ENCODE data around the gene AADAT.
"Not testable (repeated sequence)": the region's sequence is repeated elsewhere in the genome, so short reads cannot be mapped to it uniquely, and the experiment has no call there.

The AADAT gene

DNA sequence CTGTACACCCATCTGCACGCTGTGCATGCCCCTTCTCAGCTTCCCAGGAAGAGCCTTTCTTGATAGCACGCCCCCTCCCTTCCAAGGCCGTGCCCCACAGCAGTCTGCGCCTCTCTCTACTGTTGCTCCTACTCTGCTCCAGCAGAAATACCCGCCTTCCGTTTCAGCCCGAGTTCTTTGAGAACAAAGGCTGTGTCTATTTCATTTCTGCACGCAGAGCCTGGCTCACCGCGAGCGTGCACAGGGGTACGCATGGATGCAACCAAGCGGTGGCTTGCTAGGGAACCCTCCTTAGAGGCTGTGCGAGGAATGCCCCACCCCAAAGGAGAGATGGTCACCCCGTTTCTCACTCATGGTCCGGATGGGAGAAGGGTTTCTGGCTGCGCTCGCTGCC, 485 bp downstream of the AADAT start:
- no peak for DNase-seq

DNA sequence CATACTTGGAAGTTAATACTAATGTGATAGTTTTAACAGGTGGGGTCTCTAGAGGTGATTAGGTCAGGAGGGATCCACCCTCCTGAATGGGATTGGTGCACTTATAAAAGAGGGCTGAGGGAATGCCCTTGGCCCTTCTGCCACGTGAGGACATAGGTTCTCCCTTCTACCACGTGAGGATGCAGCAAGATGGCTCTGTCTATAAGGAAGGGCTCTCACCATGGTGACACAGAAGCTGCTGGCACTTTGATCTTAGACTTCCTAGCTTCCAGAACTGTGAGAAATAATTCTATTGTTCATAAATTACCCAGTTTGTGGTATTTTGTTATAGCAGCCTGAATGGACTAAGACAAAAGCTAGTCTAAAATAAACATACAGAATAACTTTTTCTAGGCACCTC, 1.0 kb downstream of the AADAT start:
- DNase-seq = no peak

DNA sequence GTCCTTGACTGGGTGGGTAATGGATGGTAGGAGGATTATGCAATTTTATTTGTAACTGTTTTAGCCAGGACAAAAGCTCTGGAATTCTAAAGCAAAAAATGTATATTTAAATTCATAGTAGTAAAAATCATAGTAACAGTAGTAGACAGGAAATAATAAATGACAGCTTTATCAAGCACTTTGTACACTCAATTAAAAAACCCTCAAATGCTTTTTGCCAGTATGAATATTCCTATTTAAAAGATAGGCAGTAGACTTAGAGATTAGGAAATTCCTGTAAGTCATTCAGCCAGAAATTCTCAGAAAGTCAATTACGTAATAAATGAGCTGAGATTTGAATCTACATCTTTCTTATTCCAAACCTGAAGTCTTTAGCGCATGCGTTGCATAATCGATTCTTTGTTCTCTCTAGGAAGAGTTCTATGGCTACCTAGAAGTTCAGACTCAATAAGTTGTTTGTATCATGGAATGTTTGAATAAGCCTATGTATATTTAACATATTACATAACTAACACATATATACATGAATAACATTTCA, 2.5 kb downstream of the AADAT start:
- DNase-seq = no peak

DNA sequence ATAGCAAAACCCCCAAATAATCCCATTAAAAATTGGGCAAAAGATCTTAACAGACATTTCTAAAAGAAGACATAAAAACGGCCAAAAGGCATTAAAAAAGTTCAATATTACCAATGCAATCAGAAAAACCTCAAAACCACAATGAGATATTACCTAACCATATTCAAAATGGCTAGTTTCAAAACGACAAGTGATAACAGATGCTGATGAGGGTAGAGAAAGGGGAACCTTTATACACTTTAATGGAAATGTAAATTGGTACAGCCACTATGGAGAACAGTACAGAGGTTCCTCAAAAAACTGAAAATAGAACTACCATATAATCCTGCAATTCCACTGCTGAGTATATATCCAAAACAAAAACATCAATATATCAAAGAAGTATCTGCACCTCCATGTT, 6.2 kb downstream of the AADAT start:
- no peak for DNase-seq

DNA sequence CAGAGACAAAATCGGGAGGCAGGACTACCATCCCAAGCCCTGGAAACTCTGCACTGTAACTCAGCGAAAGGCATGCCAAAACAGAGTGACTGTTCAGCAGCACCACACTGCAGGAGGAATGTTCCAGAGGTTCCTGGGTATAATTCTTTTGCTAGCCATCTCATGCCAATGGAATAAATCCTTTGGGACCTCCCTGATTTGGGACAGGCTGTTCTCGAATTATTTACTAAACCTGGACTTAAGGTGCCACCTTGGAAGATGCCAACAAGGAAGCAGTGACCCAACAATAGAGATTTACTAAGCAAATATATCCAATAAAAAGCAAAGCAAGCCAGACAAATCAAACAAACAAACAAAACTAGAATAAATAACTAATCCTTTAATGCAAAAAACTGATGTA, 9.3 kb downstream of the AADAT start:
- no peak for DNase-seq

DNA sequence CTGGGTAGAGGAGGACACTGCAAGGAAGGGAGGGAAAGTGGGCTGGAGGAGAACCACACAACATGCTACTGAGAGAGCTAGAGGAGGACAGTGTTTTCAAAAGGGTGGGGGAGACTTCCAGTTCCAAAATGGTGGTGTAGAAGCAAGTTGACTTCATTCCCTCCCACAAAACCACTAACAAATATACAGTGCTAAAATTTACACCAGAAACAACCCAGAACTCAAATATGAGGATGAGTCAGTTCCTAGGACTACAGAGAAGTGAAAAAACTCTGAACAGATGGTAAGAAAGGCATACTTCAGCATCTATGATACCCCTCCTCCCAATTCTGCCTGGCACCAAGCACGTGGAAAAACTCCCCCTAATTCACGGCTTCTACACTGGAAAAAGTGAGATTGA, 9.8 kb downstream of the AADAT start:
- no peak for DNase-seq

DNA sequence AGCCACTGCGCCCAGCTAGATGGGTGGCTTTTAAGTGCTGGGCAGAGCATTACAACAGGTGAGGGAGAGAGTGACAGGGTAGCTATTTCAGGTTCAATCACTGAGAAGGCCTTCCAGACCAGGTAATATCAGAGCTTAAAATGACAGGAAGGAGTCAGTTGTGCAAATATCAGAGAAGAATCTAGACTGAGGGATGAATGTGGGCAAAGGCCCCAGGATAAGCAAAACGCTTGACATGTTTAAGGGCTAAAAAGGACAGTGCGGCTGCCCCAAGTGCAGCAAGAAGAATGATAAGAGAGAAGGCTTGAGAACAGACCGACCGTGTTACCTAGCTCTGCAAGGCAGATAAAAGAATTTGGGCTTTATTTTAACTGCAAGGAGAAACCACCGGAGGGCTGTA, 18.6 kb downstream of the AADAT start:
- no peak for DNase-seq

DNA sequence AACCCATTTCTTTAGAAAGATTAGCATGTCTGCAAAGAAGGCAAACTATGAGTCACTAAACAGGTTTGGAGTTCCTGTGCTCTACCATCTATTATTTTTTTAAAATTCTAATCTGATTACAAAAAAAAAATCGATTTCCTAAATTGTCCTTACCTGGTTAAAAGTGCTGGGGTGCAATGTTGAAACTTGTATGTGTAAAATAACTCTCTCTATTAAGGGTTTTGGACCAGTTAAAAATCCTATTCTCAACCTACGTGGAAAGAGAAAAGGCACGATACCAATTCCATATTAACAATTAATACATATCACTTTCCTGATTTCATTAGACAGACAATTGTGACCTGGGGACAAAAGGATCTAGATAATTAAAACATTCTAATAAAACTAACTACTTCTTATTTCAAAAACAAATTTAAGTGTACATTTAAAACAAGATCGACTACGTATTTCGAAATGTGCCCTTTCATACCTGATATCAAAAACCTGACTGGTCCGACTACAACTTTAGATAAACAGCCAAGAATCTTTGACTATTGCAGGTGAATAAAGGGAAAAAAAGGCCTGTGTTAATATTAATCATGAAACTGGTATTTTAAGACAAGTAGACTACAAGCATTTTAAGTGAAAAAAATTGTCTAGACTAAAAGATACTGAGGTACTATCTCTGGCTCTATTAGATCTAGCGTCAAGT, 21.2 kb downstream of the AADAT start:
- no peak for DNase-seq

DNA sequence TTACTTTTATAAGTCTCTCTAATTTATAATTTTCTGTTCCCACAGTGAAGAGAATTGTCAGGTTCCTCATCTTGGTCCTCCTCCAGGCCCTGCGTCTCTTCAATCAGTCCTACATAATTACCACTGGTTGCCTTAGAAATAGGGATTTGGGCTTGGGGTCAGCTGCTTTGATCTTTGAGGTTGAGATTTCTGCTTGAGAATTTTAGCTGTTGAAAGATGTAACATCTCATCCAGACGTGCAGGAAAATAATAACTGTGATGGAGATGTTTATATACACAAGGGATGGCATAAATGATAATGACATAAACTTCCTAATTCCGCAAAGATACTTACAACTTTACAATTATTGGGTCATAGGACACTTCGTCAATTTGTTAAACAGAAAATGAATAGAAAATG, 30.3 kb downstream of the AADAT start:
- no peak for DNase-seq

DNA sequence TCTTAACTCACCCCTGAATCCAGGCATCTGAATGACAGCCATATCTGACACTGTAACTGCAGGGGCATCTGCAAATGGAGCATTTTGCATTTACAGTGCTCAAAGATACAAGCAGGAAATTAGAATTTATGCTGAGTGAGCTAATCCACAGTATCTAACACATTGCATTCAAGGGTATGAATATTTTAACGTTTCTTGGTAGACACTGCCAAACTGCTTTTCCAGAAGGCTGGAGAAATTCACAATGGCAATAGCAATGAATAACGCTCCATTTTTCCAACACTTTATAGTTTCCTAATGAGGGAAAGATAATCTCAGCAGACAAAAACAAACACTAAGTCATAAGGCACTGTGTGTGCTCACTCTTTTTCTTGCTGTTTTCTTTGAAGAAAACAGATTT, 30.9 kb downstream of the AADAT start:
- no peak for DNase-seq

DNA sequence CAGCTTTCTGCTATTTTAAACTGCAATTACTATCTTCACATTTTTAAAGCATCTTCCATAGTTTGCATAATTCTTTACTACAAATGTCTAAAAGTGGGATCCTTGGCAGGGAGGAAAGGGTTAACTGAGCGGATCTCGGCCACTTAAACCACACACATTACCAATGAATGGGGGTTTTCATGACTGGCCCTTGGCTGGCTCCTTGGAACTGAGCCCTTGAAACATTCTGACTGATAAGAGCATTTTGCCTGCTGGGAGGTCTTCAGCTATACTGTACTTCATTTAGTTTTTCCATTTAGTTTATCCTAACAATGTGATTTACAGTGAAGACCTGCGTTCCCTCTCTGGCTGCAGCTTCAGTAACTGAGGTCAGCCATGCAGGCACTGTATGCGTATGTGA, 31.9 kb downstream of the AADAT start:
- no peak for DNase-seq

DNA sequence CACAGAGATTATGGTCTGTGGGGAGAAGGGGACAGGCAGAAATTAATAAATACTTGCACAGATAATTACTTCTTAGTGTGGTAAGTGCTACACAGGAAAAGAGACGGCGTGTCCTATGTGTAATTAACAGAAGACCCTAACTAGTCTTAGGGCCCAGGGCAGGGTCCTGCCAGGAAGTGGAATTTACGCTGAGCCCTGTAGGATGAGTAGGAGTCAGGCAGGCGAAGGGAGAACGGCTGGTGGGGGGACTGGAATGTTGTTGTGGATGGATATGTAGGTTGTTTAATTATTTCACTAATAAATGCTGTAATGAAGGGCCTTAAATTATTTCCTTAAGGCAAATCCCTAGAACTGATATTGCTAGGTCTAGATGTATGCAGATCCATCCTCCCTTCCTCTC, 36.8 kb downstream of the AADAT start:
- no peak for DNase-seq

DNA sequence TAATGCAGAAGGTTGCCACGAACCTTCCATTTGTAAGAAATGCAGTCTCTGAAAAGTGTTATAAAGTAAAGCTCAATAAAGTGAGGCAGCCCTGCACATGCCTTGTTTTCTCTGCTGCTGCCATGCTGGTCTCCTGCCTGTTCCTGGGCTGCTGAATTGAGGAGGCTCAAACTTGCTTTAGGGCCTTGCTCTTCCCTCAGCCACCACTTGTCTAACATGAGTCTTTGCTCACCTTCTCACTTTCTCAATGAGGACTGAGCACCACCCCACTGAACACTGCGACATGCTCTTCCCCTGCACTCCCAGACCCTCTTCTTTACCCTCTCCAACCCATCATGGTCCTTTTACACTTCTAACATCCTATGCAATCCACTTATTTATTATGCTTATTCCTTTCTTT, 38.4 kb downstream of the AADAT start:
- DNase-seq = no peak

DNA sequence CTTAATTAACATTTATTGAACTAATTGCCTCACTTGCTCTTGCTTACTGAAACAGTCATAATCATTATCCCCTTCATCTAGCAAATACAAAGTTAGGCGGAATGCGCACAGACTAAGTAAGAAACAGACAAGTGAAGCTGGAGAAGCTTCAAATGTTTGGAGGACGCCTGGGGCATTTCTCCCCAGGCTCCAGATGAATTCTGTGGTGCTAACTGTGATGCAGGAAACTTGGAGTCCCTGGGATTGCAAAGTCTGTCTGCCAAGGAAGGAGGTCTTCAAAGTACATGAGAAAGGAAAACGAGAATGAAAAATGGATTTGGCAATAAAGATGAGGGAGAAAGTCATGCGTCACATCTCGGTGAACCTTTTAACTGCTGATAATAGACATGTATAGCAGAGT, 40.0 kb downstream of the AADAT start:
- DNase-seq = no peak

DNA sequence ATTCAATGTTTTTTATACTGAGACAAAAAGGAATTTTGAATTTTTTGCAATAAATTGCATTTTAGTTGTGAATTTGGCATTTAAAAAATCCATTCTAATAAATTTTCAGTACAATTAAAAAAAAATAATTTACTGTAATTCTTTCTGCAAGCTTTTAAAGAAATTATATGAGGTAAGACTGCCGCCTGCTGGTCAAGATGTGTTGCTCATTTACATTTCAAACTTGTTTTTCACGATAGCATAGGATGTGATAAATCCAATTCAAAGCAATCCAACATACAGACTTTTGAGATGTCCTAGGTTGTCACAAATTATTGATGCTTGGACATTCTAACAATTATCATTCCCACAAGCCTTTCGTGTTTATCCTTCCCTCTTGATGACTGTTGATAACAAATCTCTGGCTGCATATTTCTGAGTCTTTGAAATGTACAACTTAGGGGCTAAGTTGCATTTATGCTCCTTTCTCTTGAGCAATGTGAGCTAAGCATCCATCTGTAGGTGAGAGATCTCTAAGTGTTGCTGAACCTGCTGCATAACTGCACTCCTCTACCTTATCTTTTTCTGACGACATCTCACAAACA, 41.9 kb downstream of the AADAT start:
- DNase-seq = peak; percentile 54

DNA sequence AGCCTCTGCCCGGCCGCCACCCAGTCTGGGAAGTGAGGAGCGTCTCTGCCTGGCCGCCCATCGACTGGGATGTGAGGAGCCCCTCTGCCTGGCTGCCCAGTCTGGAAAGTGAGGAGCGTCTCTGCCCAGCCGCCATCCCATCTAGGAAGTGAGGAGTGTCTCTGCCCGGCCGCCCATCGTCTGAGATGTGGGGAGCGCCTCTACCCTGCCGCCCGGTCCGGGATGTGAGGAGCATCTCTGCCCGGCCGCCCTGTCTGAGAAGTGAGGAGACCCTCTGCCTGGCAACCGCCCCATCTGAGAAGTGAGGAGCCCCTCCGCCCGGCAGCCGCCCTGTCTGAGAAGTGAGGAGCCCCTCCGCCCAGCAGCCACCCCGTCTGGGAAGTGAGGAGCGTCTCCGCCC, 43.6 kb downstream of the AADAT start:
- not testable (repeated sequence) for DNase-seq

DNA sequence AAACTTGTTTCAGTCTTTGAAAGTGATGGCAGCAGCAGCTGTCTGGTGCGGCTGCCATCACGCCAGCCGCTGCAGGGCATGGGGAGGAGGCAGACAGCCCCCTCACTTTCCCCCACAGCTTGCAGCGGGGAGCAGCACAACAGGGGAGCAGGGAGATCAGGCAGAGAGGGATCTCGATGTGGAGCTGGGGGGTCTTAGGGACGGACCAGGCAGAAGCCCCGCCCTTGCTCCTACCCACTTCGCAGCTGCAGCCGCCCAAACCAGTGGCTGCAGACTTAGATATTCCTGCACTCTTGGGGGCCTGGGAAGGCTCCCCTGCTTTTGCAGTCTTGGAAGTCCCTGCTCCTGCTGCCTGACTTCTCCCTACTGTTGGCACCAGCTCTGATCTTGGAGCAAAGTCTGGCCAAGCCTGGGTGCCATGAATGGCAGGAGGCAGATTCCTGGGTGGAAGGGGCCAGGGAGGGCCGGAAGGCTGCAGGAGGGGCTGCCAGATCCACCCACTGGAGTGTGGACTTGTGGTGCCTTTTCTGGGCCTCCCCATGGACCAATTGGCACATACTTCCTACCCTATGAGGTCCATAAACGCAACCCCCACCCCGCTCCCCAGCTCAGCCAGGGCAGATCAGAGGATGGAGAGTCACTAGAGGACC, 49.6 kb downstream of the AADAT start:
- no peak for DNase-seq

DNA sequence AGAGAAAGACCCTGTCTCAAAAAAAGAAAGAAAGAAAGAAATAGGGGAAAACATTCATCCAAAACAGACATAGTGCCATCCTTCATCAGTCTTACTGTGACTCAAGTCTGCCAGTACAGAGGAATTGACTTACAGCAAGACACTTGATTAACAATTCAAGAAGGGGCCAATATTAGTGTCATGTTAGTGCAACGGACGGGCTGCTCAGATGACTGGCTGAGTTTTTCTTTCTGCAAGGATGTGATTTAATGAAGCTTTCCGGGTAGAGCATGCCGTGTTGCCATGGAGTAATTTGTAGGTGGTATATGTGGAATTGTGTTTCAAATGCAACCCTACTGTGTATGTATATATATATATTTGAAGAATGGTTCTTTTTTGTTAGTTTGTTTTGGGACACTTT, 51.0 kb downstream of the AADAT start:
- no peak for DNase-seq

DNA sequence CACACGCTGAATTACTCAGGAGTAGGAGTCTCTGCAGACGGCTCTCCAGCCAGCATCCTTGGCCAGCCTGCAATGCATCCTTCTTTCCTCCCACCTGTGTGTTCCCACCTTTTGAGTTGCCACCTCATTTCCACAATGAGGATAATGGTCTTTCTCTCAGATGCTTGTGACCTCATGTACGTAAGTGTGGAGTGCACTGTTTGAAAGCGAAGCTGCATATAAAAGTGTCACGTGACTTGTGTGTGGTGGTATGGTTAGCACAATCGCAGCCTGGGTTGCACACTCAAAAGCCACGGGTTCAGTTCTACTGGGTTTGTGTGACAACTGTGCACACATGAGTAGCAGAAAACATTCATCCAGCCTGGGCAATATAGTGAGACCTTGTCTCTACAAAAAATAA, 51.5 kb downstream of the AADAT start:
- DNase-seq = no peak

DNA sequence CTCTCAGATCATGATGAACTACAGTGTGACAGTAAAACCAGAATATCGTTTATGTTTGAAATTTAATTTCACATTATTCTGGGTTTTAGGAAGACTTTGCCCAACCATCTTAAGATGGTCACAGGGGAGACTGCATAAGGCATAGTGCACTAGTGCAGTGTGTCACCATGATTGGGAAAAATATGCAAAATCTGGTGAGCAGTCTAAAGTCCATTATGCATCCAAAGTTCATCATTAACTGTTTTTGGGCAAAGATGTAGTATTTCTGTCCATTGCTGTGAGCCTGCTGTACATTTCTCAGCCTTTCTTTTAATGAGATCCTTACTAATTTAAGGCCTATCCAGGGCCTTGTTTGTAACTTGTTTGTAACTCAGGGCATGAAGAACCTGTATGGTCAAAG, 52.3 kb downstream of the AADAT start:
- DNase-seq = no peak

DNA sequence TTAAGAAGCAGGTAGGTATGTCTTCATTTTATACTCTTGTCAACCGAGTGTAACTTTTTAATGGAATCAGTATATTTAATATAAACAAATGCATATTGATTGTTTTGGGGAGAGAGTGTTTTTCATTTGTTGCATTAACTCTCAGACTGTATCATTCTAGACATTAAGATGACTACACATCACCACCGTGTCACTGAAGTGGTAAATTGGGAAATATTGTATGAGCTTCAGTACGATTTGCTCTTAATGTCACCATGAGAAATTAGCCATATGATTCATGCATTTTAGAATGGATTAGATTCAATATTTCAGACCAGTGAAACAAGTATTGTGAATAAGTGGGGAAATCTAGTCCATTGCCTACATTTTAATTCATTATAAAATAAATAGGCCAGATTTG, 53.9 kb downstream of the AADAT start:
- DNase-seq = no peak

DNA sequence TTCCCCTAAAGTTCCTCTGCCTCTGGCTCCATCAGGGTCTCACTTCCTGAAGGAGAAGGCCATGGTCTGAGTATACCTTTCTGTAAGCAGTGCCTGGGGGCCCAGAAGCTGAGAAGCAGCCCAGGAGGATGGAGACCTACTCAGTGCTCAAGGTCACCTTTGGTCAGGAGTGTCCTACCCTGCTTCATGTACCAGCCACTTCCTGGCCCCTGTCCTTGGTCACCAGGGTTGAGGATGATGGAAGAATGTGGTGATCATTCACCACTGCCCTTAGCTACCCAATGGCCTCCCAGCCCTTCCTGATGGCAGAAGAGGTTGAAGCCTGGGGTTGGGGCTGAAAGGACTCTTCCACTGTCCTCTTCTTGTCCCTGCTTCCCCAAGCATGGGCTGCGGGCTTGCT, 54.5 kb downstream of the AADAT start:
- no peak for DNase-seq

DNA sequence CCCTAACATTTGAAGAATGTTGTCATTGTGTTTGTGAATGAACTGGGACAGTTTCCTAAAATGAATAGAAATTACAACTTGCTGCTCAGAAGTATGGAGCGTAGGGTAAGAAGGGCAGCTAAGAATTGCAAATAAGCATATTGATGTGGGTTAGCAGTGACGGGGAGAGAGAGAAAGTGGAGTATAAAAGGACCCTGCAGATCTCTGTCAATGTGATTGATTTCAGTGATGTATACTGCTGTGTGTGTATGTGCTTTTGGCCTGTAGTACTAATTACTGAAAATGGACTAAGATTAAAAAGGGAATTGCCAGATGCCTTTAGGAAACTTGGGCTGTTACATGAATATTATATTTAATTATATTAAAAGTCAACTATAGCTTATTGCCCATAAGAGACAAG, 55.8 kb downstream of the AADAT start:
- DNase-seq = no peak

DNA sequence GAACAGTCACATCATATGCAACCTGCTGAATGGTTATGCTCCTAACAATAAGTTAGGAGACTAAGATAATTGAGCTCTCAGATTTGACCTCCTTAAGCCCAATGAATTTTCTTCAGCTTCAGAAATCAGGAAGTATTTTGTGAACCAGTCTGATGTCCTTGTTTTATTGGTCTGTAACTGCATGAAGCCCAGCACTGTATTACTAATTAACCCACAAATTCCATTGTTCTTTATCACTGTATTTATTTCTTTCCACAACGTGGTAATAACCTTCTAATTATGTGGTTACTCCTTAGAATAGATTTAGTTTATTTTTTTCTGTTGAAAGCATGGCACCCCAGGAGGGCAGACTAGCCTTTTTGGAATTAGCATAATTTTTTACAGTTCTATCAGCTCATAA, 59.6 kb downstream of the AADAT start:
- no peak for DNase-seq
